A549 treated with ZK216348 at 1 μM for 4 hours (cell line): ENCODE data around the gene HELT. TPM values are rescaled to one million over a fixed set of nuclear protein-coding genes. Genes with fewer than 3 reads are reported as not detected.

ENCODE experiments used
- total RNA-seq: library from RNA; stranded (reverse); fragments of 200-300 nt; extraction: Qiagen RNA extraction; gene quantifications from 5 replicates; pipeline ENCODE4 v1.2.3, GENCODE V29; 2022; ENCODE audit warnings: low read depth

HELT gene
- not detected in 5 replicates for total RNA-seq

DNA sequence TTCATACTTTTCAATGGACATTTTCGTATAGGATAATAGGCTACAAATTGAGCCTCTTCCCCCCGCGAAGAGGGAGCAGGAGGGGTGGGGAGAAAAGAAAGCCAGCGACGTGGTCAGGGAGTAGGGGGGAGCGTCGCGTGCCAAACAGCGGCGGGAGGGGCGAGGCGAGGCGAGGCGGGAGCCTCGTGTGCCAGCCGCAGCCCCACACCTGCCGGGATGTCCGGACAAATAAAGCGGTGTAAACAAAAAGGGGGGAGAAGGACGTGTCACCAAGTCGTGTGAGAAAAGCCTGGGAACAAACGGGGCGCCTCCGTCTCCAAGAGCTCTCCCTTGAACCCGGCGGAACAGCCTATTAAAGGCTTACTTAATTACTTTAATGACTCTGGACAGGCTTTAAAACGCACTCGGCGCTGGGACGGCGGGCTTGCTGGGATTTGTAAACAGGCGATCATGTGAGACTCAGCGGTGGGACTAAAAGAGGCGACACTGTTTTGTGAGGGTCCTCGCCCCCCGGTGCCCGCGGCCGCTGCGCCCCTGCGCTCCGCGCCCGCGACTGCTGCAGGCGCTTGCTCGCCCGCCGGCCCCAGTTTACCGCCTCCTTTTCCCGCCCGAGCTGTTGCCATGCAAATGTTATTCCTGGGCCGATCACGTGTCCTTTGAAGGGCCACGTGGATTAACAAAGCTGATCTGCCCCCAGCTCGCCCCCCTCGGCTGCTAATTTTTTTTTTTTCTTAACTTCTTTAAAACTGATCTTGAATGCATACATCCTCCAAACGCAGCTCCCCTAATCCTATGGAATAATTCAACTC, at the start of gene HELT:
HELT (plus strand) TSS at position 527 of the 809 bp plus-strand sequence. CDS start 439 bp downstream, outside the sequence.

Other genes starting within 250 kb of the HELT start
- gene ACSL1, start 192.5 kb upstream of the HELT start, total RNA-seq: 16.3 to 21.8 TPM (median 20.5 TPM) in 5 replicates
- 13.0 to 14.3 TPM (median 14.1 TPM) in 5 replicates for gene SLC25A4, start 124.8 kb downstream of the HELT start, total RNA-seq
- 6.6 to 15.4 TPM (median 13.7 TPM) in 5 replicates for gene CFAP97, start 185.5 kb downstream of the HELT start, total RNA-seq
- 5.8 to 8.3 TPM (median 8.2 TPM) in 5 replicates for gene SNX25, start 191.1 kb downstream of the HELT start, total RNA-seq